Hematopoietic multipotent progenitor cell (in vitro differentiated cells): ENCODE measurements around the gene SERPINB8. TPM values are rescaled to one million over a fixed set of nuclear protein-coding genes. Genes with fewer than 3 reads are reported as not detected.

Experiments
- DNase-seq, 3 donors: peaks; one replicate each; pipeline ENCODE4 v3.0.0-alpha.2; 2011 to 2015; ENCODE audit warnings: low read depth in 2 of 3, low spot score in 2 of 3
- total RNA-seq: library from RNA; depleted of rRNA; stranded (reverse); fragments of >200 nt; gene quantifications from one replicate; pipeline ENCODE4 v1.2.3, GENCODE V29; 2012

Gene SERPINB8
- total RNA-seq, 1 donor: 3.8 TPM

GRCh38 chr18:63963615-63964256 is 6.1 kb upstream of the SERPINB8 start:
- peak in 2 of 3 donors; percentile 62 to 75 for DNase-seq

- DNase-seq: no peak
These were observed 5.0 kb upstream of the SERPINB8 start for GRCh38 chr18:63964908-63965307.

- no peak for DNase-seq
These were observed 4.1 kb upstream of the SERPINB8 start for GRCh38 chr18:63965716-63966330.

DNA sequence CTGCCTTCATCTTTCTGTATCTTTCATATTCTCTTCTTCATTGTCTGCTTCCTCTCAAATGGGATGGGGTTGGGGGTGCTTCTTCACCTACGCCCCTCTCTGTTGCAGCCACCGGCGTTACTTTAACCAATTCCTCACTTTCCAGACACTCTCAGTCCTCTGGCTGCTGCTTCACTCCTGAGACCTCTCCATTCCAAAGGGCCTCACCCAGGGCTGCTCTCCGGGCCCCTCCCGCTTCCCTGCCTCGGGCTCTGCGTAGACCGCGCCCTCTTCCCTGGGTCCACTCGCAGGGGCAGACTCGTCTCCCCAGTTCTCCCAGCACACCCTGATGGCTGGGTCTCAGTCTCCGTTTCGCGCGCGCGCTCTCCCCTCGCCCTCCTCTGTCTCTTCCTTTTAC is 926 bp downstream of the SERPINB8 start:
- no peak for DNase-seq

DNA sequence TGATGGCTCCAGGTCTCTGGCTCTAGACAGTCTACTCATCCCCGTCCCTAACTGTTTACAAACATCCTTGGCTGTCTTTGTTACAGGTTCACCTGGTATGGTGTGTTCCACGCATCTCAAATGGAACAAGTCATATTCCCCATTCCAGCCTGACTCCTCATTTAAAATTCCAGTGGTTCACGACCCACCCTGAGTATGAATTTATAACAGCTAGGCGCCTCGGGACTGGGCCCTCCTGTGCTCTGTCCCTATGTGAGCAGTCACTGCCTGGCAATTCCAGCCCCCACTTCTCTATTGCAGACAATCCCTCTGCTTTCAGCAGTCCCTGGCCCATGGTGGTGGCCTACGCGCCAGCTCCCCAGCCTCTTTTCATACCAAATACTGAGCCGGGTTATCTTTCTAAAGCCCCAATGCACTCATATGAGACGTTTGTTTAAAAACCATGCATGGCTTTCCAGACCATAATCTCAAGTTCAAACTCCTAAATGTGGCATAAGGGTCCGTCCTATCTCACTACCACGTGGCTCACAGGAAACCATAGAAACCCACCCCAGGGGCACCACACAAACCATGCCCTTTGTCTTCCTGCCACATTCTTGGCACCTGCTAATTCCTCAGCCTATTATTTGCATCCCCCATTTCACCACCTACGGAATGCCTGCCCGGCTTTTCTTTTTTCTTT is 1.6 kb downstream of the SERPINB8 start:
- peak in 1 of 3 donors; percentile 56 for DNase-seq

GRCh38 chr18:63972002-63972376 is 2.1 kb downstream of the SERPINB8 start:
- DNase-seq: no peak

- DNase-seq: no peak
These were observed 5.1 kb downstream of the SERPINB8 start for GRCh38 chr18:63974991-63975390.

DNA sequence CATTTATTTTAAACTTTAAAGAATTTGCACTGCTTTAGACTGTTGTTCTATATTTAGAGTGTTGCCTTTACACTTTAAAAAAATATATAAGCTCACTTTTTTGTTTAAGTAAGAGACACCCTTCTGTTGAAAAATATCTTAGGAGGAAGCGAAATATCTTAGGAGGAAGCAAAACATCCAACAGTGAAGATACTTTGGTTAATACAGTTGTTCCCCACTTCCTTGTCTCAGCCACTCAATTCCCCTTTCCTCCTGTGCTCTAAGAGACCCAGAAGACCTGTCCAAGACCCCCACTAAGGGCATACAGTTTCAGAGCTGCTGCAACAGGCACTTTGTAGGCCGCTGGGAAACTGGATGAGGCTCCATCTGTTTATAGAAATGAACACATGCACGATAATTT is 5.7 kb downstream of the SERPINB8 start:
- DNase-seq: no peak

DNA sequence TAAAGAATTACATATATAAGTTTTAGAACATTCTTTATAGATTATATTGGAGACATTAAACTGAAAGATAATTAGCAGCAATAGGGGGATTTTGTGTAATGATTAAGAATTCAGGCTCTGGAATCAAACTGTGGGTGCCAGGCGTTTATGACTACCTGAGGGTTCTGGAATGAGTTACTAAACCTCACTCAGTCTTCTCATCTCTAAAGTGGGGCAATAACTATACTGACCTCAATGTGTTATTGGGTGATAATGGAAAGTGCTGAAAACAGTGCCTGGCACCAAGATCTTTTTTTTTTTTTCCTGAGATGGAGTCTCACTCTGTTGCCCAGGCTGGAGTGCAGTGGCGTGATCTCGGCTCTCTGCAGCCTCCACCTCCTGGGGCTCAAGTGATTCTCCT is 7.2 kb downstream of the SERPINB8 start:
- no peak for DNase-seq

- DNase-seq: peak in 2 of 3 donors; percentile 38 to 70
These were observed 9.6 kb downstream of the SERPINB8 start for GRCh38 chr18:63979409-63979920.

GRCh38 chr18:63980027-63980426 is 10.1 kb downstream of the SERPINB8 start:
- no peak for DNase-seq

DNA sequence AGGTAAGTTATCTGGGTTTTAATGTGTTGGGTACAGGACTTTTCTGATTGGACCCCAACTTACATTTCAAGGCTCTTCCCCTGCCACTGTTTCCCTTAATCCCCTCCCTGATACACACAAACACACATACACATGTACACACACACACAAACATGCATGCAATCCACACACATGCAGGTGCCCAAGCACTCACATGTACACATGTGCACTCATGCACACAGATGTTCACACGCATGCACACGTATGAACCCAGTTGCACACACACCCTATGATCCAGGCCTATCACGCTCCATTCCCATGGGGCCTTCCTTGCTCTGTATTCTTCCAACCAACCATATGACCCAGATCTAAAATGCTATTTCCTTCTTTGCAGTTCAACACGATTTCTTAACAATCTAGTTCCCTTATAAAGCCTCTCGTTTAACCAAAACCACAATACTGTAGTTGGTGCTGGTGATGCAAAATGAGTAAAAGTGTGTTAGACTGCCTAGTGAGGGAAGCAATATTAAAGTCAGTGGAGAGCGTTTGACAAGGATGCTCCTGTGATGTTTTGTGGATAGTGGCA is 11.1 kb downstream of the SERPINB8 start:
- no peak for DNase-seq

- no peak for DNase-seq
These were observed 11.8 kb downstream of the SERPINB8 start for GRCh38 chr18:63981719-63982118.

DNA sequence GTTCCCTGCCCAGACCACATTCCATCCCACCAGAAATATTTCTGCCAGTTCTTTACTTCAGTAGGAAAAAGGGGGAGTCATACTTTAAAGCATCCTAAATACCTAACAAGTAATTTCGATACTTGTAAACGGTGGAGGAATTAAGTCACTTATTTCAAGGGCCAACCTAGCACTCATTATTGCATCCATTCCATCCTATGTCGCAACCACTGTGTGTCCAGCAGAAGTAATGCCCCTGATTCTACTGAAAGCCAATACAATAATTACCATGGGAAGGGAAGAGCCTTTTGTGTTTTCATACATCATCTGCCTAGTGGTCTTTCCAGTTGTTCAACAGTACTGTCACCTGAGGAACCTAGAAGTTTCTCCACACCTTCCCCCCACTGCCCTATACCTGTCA is 12.5 kb downstream of the SERPINB8 start:
- DNase-seq: no peak

- no peak for DNase-seq
These were observed 17.0 kb downstream of the SERPINB8 start for GRCh38 chr18:63986885-63987284.

DNA sequence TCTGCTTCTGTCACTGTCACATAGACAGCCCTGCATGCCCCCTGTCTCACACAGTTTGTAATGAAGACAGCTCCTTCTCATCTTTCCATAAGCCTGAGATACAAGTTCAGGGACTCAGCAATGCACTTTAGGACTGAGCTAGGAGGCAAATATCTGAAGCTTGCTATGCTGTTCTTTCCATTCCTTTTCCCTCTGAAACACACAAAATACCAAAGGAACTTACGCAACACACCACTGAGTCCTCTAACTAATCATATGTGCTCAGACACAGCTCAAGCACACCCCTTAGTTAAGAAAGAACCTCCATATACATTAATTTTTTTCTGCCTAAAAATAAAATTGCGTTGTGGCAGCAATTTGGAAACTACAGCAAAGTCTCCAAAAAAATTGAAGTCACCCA is 17.9 kb downstream of the SERPINB8 start:
- DNase-seq: no peak

GRCh38 chr18:63992751-63993150 is 22.9 kb downstream of the SERPINB8 start:
- DNase-seq: no peak

- DNase-seq: peak in 2 of 3 donors; percentile 19 to 60
These were observed 25.0 kb downstream of the SERPINB8 start for GRCh38 chr18:63994783-63995399.

DNA sequence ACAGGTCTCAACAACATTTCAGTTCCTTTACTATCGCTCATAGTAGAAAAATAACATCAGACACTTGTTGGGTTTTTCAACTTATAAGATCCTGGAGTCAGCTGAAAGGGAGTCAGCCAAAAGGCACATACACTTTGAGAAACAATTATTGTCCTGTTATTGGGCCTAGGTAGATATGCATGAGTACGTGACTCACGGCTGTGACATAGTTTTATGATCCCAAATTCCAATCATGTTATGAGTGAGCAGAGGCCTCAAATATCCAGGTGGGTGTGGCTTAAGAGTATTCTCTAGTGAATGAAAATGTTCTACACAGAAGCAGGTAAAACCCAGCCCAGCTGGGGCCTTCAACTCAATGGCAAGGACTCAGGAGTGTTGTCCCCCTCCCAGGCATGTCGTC is 27.2 kb downstream of the SERPINB8 start:
- DNase-seq: no peak

DNA sequence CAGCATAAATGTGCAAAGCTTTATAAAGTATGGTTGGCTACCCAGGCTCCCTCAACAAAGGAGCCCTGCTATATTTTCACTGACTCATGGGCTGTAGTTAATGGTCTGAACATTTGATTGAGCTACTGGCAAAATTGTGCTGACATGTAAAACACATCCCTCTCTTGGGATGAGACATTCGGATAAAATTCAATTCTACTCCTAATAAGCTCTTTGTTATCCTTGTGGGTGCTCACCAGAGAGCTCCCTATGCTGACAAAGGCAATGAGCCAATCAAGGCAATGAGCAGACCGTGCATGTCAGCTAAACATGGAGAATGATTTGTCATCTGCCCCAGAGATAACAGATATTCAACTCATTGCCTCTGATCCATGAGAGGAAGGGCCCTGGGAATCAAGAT is 27.7 kb downstream of the SERPINB8 start:
- no peak for DNase-seq

DNA sequence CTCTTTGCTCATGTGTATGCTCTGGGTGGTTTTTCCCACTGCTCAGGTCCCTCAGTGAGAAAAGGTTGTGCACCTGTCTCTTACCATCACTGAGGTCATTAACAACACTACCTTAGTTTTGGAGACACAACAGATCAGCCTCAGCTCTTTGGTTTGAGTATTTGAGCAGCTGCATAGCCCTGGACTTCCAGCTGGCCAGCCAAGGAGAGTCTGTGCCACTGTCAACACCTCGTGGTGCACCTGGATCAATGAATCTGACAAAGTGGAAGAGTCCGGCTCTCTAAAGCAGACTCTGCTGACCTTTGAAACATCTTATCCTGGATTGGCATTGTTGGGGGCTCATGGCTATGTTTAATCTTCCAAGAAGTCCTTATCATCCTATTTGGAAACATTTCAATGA is 30.0 kb downstream of the SERPINB8 start:
- no peak for DNase-seq
